ENCODE measurements around the gene SEZ6L. TPM values are rescaled to one million over a fixed set of nuclear protein-coding genes. Genes with fewer than 3 reads are reported as not detected.
"Not testable (repeated sequence)": the region's sequence is repeated elsewhere in the genome, so short reads cannot be mapped to it uniquely, and the experiment has no call there.

The SEZ6L gene
- total RNA-seq, 4 donors from 2014 or later = 0.26 to 2.6 TPM; not detected in 2

DNA sequence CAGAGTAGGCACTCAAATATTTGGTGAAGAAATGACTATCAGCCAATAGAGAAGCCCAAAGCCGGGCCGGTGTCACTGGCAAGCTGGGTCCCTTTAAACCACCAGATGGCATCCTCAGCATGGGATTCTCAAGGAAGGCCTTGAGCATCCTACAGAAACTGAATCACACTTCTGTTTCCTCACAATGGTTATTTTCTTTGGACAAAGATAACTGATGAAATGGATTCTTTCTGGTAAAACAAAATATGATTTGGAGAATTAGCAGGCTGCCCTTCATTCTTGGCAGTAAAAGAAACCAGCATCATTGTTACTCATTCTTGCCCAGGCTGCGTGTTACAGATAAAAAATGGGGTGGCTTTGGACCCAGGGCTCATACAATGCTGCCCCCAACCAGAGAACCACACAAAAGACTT, 229.5 kb downstream of the SEZ6L start:
- Histone ChIP-seq H3K27me3 (no peaks in the 10 kb centered on the region), H3K27ac (no peak overlapping the region), H3K4me1 (no peaks in the 10 kb centered on the region), H3K36me3 (no peaks in the 10 kb centered on the region), H3K4me3 (no peak overlapping the region), H3K9me3 (no peaks in the 10 kb centered on the region)
- DNase-seq = peak; percentile 22 to 33
- TF ChIP-seq, protein P1, sequence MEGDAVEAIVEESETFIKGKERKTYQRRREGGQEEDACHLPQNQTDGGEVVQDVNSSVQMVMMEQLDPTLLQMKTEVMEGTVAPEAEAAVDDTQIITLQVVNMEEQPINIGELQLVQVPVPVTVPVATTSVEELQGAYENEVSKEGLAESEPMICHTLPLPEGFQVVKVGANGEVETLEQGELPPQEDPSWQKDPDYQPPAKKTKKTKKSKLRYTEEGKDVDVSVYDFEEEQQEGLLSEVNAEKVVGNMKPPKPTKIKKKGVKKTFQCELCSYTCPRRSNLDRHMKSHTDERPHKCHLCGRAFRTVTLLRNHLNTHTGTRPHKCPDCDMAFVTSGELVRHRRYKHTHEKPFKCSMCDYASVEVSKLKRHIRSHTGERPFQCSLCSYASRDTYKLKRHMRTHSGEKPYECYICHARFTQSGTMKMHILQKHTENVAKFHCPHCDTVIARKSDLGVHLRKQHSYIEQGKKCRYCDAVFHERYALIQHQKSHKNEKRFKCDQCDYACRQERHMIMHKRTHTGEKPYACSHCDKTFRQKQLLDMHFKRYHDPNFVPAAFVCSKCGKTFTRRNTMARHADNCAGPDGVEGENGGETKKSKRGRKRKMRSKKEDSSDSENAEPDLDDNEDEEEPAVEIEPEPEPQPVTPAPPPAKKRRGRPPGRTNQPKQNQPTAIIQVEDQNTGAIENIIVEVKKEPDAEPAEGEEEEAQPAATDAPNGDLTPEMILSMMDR (IDR thresholded peaks at IDR 0.05) = peak; percentile 40 to 51 (median 46)
- TF ChIP-seq POLR2A (IDR thresholded peaks at IDR 0.05) = no peak
- intact Hi-C loops (cut with DNase I; ENCODE audit: low total_unique reads) = no loop called here

DNA sequence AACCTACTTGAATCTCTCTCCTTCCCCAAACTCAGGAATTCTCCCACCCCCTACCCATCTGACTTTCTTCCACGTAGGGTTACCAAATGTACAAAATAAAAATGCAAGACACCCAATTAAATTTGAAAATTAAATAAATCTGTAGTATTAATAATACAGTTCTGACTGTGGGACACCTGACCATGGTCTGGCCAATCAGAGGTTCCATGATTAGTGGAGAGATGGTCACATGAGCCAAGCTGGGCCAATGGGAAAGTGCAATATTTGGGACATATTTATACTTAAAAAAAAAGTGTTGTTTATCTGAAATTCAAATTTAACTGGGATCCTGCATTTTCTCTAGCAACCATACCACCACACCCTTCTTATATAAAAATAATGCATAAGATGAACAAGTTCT, 230.0 kb downstream of the SEZ6L start:
- Histone ChIP-seq H3K9me3 (no peaks in the 10 kb centered on the region), H3K36me3 (no peaks in the 10 kb centered on the region), H3K4me1 (no peaks in the 10 kb centered on the region), H3K27me3 (no peaks in the 10 kb centered on the region), H3K4me3 (no peak overlapping the region), H3K27ac (no peak overlapping the region)
- DNase-seq = no peak
- TF ChIP-seq POLR2A (IDR thresholded peaks at IDR 0.05) = no peak
- TF ChIP-seq, protein P1 (IDR thresholded peaks at IDR 0.05) = no peak
- intact Hi-C loops (cut with DNase I; ENCODE audit: low total_unique reads) = no loop called here

DNA sequence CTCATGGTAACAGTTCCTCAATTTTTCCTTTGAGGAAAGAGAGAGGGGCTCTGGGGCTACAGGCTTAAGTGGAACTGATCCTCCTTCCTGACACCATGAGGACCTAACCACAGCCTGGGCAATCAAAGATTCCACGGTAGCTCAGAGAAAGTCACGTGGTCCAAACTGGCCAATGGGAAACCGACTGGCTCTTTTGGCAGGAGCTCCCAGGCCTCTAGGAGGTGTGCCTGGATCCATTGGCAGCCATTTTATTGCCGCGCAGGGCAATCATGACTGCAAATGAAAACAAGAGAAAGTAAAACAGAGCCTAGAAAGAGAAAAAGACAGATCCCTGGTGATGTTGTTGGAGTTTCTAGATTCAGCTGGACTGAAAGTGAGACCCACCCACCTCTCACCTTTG, 232.5 kb downstream of the SEZ6L start:
- Histone ChIP-seq H3K9me3 (no peaks in the 10 kb centered on the region), H3K4me3 (no peak overlapping the region)
- intact Hi-C loops (cut with DNase I; ENCODE audit: low total_unique reads) = no loop called here

DNA sequence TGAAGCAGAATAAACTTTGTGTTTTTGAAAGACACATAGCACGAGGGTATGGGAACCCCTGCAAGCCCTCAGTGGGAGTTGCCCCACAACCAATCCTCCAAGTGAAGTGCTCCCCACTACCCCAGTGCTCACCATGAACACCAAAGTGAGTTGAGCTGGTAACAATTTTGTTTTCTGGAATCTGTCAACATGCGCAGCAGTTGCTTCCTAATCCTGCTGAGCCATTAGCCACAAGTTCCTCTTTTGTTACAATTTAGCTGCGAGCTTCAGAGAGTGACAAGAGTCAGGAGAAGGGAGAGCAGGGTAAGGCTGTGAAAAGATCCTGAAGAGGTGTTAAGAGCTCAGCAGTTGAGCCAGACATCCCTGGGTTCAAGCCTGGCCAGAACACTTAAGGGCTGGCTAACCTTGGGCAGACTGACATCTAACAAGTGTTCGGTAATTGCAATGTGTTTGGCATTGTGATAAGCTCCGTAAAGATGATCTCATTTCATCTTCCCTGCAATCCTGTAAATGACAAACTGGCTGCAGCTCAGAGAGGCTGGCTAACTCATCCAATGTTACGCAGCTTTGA, 235.7 kb downstream of the SEZ6L start:
- H3K4me3 ChIP-seq = no peak overlapping the region
- intact Hi-C loops (cut with DNase I; ENCODE audit: low total_unique reads) = no loop called here

More for the DNA sequence above, 232.5 kb downstream of the SEZ6L start:
- DNase-seq = no peak
- TF ChIP-seq, protein P1 (IDR thresholded peaks at IDR 0.05) = no peak
- TF ChIP-seq POLR2A (IDR thresholded peaks at IDR 0.05) = no peak
- Histone ChIP-seq H3K27ac (no peak overlapping the region), H3K36me3 (no peaks in the 10 kb centered on the region), H3K27me3 (no peaks in the 10 kb centered on the region), H3K4me1 (no peaks in the 10 kb centered on the region)

DNA sequence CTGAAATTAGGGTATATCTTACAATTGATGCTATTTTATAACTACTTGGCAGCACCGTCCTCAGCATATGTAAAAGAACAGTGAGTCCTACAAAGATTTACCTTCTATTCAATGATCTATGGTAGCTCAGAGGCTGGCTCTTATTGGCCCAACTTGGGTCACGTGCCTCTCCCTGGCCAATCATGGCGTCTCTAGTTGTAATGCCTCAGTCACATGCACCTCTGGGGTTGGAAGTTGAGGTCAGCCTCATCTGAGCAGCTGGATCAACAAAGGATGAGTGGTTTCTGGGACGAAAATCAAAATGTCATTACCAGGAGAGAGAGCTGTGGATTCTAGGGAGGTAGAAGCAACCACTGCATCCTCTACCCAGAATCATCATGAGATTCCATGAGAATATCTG, 236.9 kb downstream of the SEZ6L start:
- intact Hi-C loops (cut with DNase I; ENCODE audit: low total_unique reads) = no loop called here
- Histone ChIP-seq H3K4me1 (no peaks in the 10 kb centered on the region), H3K27ac (no peak overlapping the region), H3K36me3 (no peaks in the 10 kb centered on the region), H3K9me3 (no peaks in the 10 kb centered on the region), H3K27me3 (no peaks in the 10 kb centered on the region), H3K4me3 (no peak overlapping the region)
- no peak for DNase-seq
- no peak for TF ChIP-seq POLR2A (IDR thresholded peaks at IDR 0.05)
- TF ChIP-seq, protein P1 (IDR thresholded peaks at IDR 0.05) = no peak

More for the DNA sequence above, 235.7 kb downstream of the SEZ6L start:
- TF ChIP-seq, protein P1 (IDR thresholded peaks at IDR 0.05) = no peak
- TF ChIP-seq POLR2A (IDR thresholded peaks at IDR 0.05) = no peak
- H3K36me3 ChIP-seq = no peaks in the 10 kb centered on the region
- no peaks in the 10 kb centered on the region for H3K4me1 ChIP-seq
- DNase-seq = no peak
- H3K27ac ChIP-seq = no peak overlapping the region
- H3K9me3 ChIP-seq = no peaks in the 10 kb centered on the region
- H3K27me3 ChIP-seq = no peaks in the 10 kb centered on the region

DNA sequence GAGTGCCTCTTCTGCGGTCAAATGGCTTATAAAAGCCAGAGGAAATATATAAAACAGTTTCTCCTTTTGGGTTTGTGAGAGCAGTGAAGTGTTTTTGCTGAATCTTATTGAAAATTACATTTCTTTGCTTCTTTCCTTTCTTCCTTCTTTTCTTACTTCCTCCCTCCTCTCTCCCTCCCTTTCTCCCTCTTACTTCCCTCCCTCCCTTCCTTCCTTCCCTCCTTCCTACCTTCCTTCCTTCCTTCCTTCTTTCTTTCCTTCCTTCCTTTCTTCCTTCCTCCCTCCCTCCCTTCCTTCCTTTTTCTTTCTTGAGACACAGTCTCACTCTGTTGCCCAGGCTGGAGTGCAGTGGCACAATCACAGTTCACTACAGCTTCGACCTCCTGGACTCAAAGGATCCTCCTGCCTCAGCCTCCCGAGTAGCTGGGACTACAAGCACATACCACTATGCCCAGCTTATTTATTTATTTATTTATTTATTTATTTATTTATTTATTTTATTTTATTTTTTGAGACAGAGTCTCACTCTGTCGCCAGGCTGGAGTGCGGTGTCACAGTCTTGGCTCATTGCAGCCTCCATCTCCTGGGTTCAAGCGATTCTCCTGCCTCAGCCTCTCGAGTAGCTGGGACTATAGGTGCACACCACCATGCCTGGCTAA, 239.4 kb downstream of the SEZ6L start:
- DNase-seq; H3K27ac ChIP-seq; intact Hi-C loops (cut with DNase I; ENCODE audit: low total_unique reads); H3K27me3 ChIP-seq; H3K9me3 ChIP-seq; H3K4me3 ChIP-seq; H3K4me1 ChIP-seq; H3K36me3 ChIP-seq: not testable (repeated sequence)
